HL-60 (cell line): ENCODE results near the gene SLC9A1.

Source experiments
- CTCF ChIP-seq: IDR thresholded peaks from one replicate; pipeline ENCODE4 v1.5.1; 2011; ENCODE audit warnings: low read length, control low read depth, inconsistent platforms; ENCODE audit not compliant: insufficient read depth
- POLR2AphosphoS5 ChIP-seq: IDR thresholded peaks from 2 replicates; pipeline ENCODE4 v1.6.1; 2012; ENCODE audit warnings: low read depth

- TF ChIP-seq CTCF (no peak), POLR2AphosphoS5 (no peak)
Observed at GRCh38 chr1:27092888-27093287, 62.0 kb downstream of the SLC9A1 start.
